Breast epithelium (tissue), 4 donors: ENCODE measurements around the gene PCGF5. TPM values are rescaled to one million over a fixed set of nuclear protein-coding genes. Genes with fewer than 3 reads are reported as not detected.

Source experiments
- DNase-seq, 2 donors: peaks; one replicate each; pipeline ENCODE4 v3.0.0-alpha.2; 2019; ENCODE audit warnings: low spot score in 2 of 2
- H3K27ac ChIP-seq, 2 donors: fragments of 200-600 bp; sonication (generic) in 1 of 2; one replicate each; pipeline ENCODE4 v1.5.1; 2016 to 2019; ENCODE audit warnings: mild to moderate bottlenecking in 1 of 2
- H3K27me3 ChIP-seq, 2 donors: fragments of 200-600 bp; sonication (generic) in 1 of 2; one replicate each; pipeline versions ENCODE4 v1.5.1 to v1.6.0; 2017 to 2019; ENCODE audit warnings: control low read depth in 1 of 2, mild to moderate bottlenecking in 1 of 2
- H3K36me3 ChIP-seq: fragments of 200-600 bp; one replicate; pipeline ENCODE4 v1.5.1; 2019
- H3K4me1 ChIP-seq, 2 donors: fragments of 200-600 bp; sonication (generic); one replicate each; pipeline ENCODE4 v1.5.1; 2016 to 2019; ENCODE audit warnings: control low read depth in 1 of 2
- H3K4me3 ChIP-seq, 3 donors: fragments of 200-600 bp; sonication (generic); 1 replicate in 2 of 3; 2 replicates in 1 of 3; pipeline ENCODE4 v1.5.1; 2016 to 2019; ENCODE audit warnings: mild to moderate bottlenecking in 3 of 3, moderate library complexity in 2 of 3
- H3K9me3 ChIP-seq, 2 donors: fragments of 200-600 bp; sonication (generic) in 1 of 2; one replicate each; pipeline ENCODE4 v1.5.1; 2016 to 2019; ENCODE audit warnings: control low read depth in 1 of 2
- POLR2A ChIP-seq: fragments of 450-650 bp; IDR thresholded peaks from one replicate; pipeline ENCODE4 v1.6.1; 2016; ENCODE audit warnings: antibody characterized with exemption, mild to moderate bottlenecking, moderate library complexity
- POLR2AphosphoS5 ChIP-seq, 3 donors: sonication (generic); formaldehyde crosslinking; IDR thresholded peaks; one replicate each; pipeline ENCODE4 v1.6.1; 2017; ENCODE audit warnings: antibody characterized with exemption in 3 of 3
- intact Hi-C: fragments of 100-400 bp; cut with DNase I; formaldehyde crosslinking; loops from one replicate; pipeline ENCODE4 v1.15.1; 2023; ENCODE audit warnings: low total_unique reads
- total RNA-seq, 3 donors: library from RNA; depleted of rRNA; stranded (reverse); fragments of >200 nt; gene quantifications; one replicate each; pipeline ENCODE4 v1.1.0, GENCODE V29; 2016
- TF ChIP-seq, protein P1 (sequence below), 3 donors: fragments of 450-650 bp; IDR thresholded peaks; one replicate each; pipeline ENCODE4 v1.5.1; 2016 to 2017; ENCODE audit warnings: antibody characterized with exemption in 3 of 3, mild to moderate bottlenecking in 3 of 3, moderate library complexity in 3 of 3

Gene PCGF5
- total RNA-seq, 3 donors from 2014 or later, result 36.5 to 66.9 (median 39.3) TPM

GRCh38 chr10:91196268-91197048 lies 24.0 kb upstream of the PCGF5 start:
- no peak for DNase-seq
- H3K36me3 ChIP-seq, result no peaks in the 10 kb centered on the region
- TF ChIP-seq, protein P1, sequence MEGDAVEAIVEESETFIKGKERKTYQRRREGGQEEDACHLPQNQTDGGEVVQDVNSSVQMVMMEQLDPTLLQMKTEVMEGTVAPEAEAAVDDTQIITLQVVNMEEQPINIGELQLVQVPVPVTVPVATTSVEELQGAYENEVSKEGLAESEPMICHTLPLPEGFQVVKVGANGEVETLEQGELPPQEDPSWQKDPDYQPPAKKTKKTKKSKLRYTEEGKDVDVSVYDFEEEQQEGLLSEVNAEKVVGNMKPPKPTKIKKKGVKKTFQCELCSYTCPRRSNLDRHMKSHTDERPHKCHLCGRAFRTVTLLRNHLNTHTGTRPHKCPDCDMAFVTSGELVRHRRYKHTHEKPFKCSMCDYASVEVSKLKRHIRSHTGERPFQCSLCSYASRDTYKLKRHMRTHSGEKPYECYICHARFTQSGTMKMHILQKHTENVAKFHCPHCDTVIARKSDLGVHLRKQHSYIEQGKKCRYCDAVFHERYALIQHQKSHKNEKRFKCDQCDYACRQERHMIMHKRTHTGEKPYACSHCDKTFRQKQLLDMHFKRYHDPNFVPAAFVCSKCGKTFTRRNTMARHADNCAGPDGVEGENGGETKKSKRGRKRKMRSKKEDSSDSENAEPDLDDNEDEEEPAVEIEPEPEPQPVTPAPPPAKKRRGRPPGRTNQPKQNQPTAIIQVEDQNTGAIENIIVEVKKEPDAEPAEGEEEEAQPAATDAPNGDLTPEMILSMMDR (IDR thresholded peaks at IDR 0.05), result no peak
- no peaks in the 10 kb centered on the region for H3K9me3 ChIP-seq
- no peaks in the 10 kb centered on the region for H3K4me1 ChIP-seq
- H3K27ac ChIP-seq, result no peak overlapping the region
- intact Hi-C loops, result no loop called here
- no peaks in the 10 kb centered on the region for H3K27me3 ChIP-seq
- no peak overlapping the region for H3K4me3 ChIP-seq

DNA sequence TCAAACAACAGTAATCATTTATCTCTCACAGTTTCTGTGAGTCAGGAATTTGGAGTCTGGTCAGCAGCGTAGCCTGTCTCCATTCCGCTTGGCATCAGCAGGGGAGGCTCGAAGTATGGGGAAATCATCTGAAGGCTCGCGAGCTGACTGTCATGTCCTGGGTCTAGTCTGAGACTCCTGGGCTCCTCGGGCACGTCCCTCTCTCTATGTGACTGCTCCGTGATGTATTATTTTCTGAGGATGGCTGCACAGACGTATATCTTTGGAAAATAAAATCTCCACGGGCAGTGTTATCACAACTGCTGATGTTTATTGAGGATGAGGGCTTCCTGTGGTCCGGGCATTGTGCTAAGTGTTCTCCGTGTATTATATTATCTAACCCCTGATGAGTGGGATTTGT lies 23.3 kb upstream of the PCGF5 start:
- Histone ChIP-seq H3K9me3 (no peaks in the 10 kb centered on the region), H3K4me1 (no peaks in the 10 kb centered on the region), H3K27ac (no peak overlapping the region), H3K27me3 (no peaks in the 10 kb centered on the region), H3K36me3 (no peaks in the 10 kb centered on the region), H3K4me3 (no peak overlapping the region)
- intact Hi-C loops, result no loop called here
- no peak for DNase-seq
- TF ChIP-seq, protein P1 (IDR thresholded peaks at IDR 0.05), result no peak
- no peak for TF ChIP-seq POLR2AphosphoS5 (IDR thresholded peaks at IDR 0.05)
- no peak for TF ChIP-seq POLR2A

DNA sequence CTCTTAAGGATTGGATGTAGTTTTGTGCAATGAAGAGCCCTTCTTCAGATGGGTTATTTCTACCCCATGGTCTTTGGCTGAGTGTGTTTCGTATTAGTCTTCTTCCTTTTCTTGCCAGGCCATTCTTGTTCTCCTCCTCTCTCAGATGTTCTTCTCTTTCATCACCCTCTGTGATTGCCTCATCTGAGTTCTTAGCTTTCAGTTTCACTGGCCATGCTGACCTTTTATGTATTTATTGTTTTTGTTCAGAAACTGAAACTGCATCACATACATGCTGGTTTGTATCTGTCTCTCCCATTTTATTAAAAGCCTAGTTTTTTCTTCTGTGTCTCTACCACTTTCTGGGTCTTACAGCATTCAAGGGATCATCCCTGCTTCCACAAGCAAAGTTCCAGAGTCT lies 21.7 kb upstream of the PCGF5 start:
- intact Hi-C loops, result no loop called here
- Histone ChIP-seq H3K27me3 (no peaks in the 10 kb centered on the region), H3K9me3 (no peaks in the 10 kb centered on the region), H3K36me3 (no peaks in the 10 kb centered on the region), H3K4me3 (no peak overlapping the region), H3K27ac (peak overlapping the region; percentile 56 to 64), H3K4me1 (no peaks in the 10 kb centered on the region)
- TF ChIP-seq POLR2AphosphoS5 (IDR thresholded peaks at IDR 0.05) (peak in 1 of 3 donors; percentile 59), POLR2A (no peak)
- DNase-seq, result no peak

GRCh38 chr10:91200314-91201212 lies 19.9 kb upstream of the PCGF5 start:
- Histone ChIP-seq H3K27ac (peak overlapping the region; percentile 20 to 58), H3K4me3 (no peak overlapping the region), H3K4me1 (no peaks in the 10 kb centered on the region), H3K36me3 (no peaks in the 10 kb centered on the region), H3K9me3 (no peaks in the 10 kb centered on the region), H3K27me3 (no peaks in the 10 kb centered on the region)
- TF ChIP-seq, protein P1 (IDR thresholded peaks at IDR 0.05), result no peak
- intact Hi-C loops, result no loop called here
- DNase-seq, result no peak

GRCh38 chr10:91201213-91201996 lies 19.1 kb upstream of the PCGF5 start:
- H3K9me3 ChIP-seq, result no peaks in the 10 kb centered on the region
- no peak for DNase-seq
- H3K27ac ChIP-seq, result peak overlapping the region; percentile 8 to 58
- H3K36me3 ChIP-seq, result no peaks in the 10 kb centered on the region
- H3K27me3 ChIP-seq, result no peaks in the 10 kb centered on the region
- intact Hi-C loops, result no loop called here
- H3K4me1 ChIP-seq, result no peaks in the 10 kb centered on the region
- H3K4me3 ChIP-seq, result no peak overlapping the region
- TF ChIP-seq, protein P1 (IDR thresholded peaks at IDR 0.05), result no peak
- no peak for TF ChIP-seq POLR2AphosphoS5 (IDR thresholded peaks at IDR 0.05)
- no peak for TF ChIP-seq POLR2A
